Endothelial cell of umbilical vein (primary cell): ENCODE data around the gene NBEAL2. TPM values are rescaled to one million over a fixed set of nuclear protein-coding genes. Genes with fewer than 3 reads are reported as not detected.
A peak's percentile ranks its signal among the peaks of the same experiment; 100 is the strongest.
"Not testable (repeated sequence)": the region's sequence is repeated elsewhere in the genome, so short reads cannot be mapped to it uniquely, and the experiment has no call there.

Experiments
- BruUV-seq: library from RNA; stranded (reverse); fragments of 400-500 nt; replicated peaks from 2 replicates; lab custom pipeline; 2021; lab: Mats Ljungman, UMichigan
- CTCF ChIA-PET: fragments of 300-600, 350-600 bp; sonication (Branson Sonifier 250); formaldehyde crosslinking; loops from one replicate; lab custom pipeline; 2021; ENCODE audit warnings: antibody characterized with exemption, inconsistent platforms; lab: Charles Lee
- POLR2A ChIA-PET: fragments of 300-600, 350-600 bp; sonication (Branson Sonifier 250); formaldehyde crosslinking; loops from one replicate; lab custom pipeline; 2021; ENCODE audit warnings: antibody characterized with exemption, inconsistent platforms; lab: Charles Lee
- DNase-seq: peaks from one replicate; pipeline ENCODE4 v3.0.0-alpha.2; 2011; ENCODE audit warnings: low read depth, low spot score
- FAIRE-seq: peaks from 2 replicates; lab custom pipeline; 2011; peaks lifted over from hg19 to GRCh38; lab: Jason Lieb, UNC
- H2AFZ ChIP-seq: 2 replicates; pipeline ENCODE4 v1.6.0; 2012; ENCODE audit warnings: low read depth, low read length, control low read depth, inconsistent platforms
- H3K27ac ChIP-seq: 2 replicates; pipeline ENCODE4 v1.5.1; 2011; ENCODE audit warnings: low read depth, mild to moderate bottlenecking, control low read depth, low read length, moderate library complexity; ENCODE audit not compliant: insufficient read depth
- H3K27me3 ChIP-seq, 2 experiments: 2 replicates each; pipeline versions ENCODE4 v1.6.0 to v1.6.1; 2011; ENCODE audit warnings: low read length in 2 of 2, mixed read lengths in 1 of 2; ENCODE audit not compliant: control insufficient read depth in 2 of 2, insufficient read depth in 2 of 2
- H3K36me3 ChIP-seq, 2 experiments: 2 replicates in 1 of 2; 3 replicates in 1 of 2; pipeline ENCODE4 v1.5.1; 2011; ENCODE audit warnings: low read length in 2 of 2, mild to moderate bottlenecking in 1 of 2, moderate library complexity in 1 of 2; ENCODE audit not compliant: control insufficient read depth in 2 of 2, insufficient read depth in 2 of 2; ENCODE audit errors: extremely low read depth in 1 of 2
- H3K4me1 ChIP-seq: 3 replicates; pipeline ENCODE4 v1.5.1; 2011; ENCODE audit warnings: mild to moderate bottlenecking, low read length; ENCODE audit not compliant: control insufficient read depth, insufficient read depth; ENCODE audit errors: extremely low read depth
- H3K4me2 ChIP-seq: 2 replicates; pipeline ENCODE4 v1.6.1; 2011; ENCODE audit warnings: low read length, control low read depth, mixed read lengths; ENCODE audit not compliant: insufficient read depth
- H3K4me3 ChIP-seq, 3 experiments: fragments of 200-600 bp in 1 of 3; sonication (generic), shearing (Covaris generic) in 1 of 3; replicated peaks in 1 of 3; 2 replicates each; pipeline ENCODE4 v1.5.1; 2011 to 2016; ENCODE audit warnings: control low read depth in 3 of 3, low read length in 3 of 3, mild to moderate bottlenecking in 2 of 3, inconsistent platforms in 1 of 3, low read depth in 1 of 3, moderate library complexity in 1 of 3; ENCODE audit not compliant: insufficient read depth in 1 of 3
- H3K79me2 ChIP-seq: 2 replicates; pipeline ENCODE4 v1.6.0; 2012; ENCODE audit warnings: low read length, inconsistent platforms; ENCODE audit not compliant: control insufficient read depth, insufficient read depth
- H3K9ac ChIP-seq: replicated peaks from 2 replicates; pipeline ENCODE3; 2011; ENCODE audit warnings: low read length, control low read depth; ENCODE audit not compliant: insufficient read depth; ENCODE audit errors: extremely low read depth
- H3K9me1 ChIP-seq: replicated peaks from 3 replicates; pipeline ENCODE4 v1.6.0; 2011; ENCODE audit warnings: mild to moderate bottlenecking, low read length; ENCODE audit not compliant: control insufficient read depth, insufficient read depth; ENCODE audit errors: extremely low read depth
- H3K9me3 ChIP-seq: replicated peaks from 2 replicates; pipeline ENCODE4 v1.5.1; 2012; ENCODE audit warnings: low read length, inconsistent platforms; ENCODE audit not compliant: control insufficient read depth, insufficient read depth
- H4K20me1 ChIP-seq: replicated peaks from 2 replicates; pipeline ENCODE3; 2011; ENCODE audit warnings: mild to moderate bottlenecking, low read length; ENCODE audit not compliant: control insufficient read depth, insufficient read depth; ENCODE audit errors: extremely low read depth
- EZH2 ChIP-seq: IDR thresholded peaks from 2 replicates; pipeline ENCODE4 v1.6.1; 2012; ENCODE audit warnings: borderline replicate concordance, low read depth, mild to moderate bottlenecking, moderate library complexity, low read length, inconsistent platforms; ENCODE audit not compliant: severe bottlenecking
- FOS ChIP-seq: IDR thresholded peaks from 2 replicates; pipeline ENCODE4 v1.6.1; 2011; ENCODE audit warnings: mild to moderate bottlenecking, low read length, moderate library complexity, borderline replicate concordance; ENCODE audit not compliant: insufficient read depth
- GATA2 ChIP-seq: IDR thresholded peaks from 2 replicates; pipeline ENCODE4 v1.7.0; 2011; ENCODE audit warnings: low read depth, mild to moderate bottlenecking, moderate library complexity, mixed read lengths, low read length; ENCODE audit not compliant: insufficient read length, insufficient read depth
- JUN ChIP-seq: IDR thresholded peaks from 2 replicates; pipeline ENCODE4 v1.6.1; 2011; ENCODE audit warnings: borderline replicate concordance, low read depth; ENCODE audit not compliant: insufficient read length, insufficient read depth
- MYC ChIP-seq: IDR thresholded peaks from one replicate; pipeline ENCODE4 v1.6.1; 2011; ENCODE audit warnings: mild to moderate bottlenecking, low read depth, low read length
- POLR2A ChIP-seq: IDR thresholded peaks from 2 replicates; pipeline ENCODE4 v1.6.1; 2012; ENCODE audit warnings: low read depth, mild to moderate bottlenecking, control low read depth, low read length
- POLR2AphosphoS5 ChIP-seq: IDR thresholded peaks from 2 replicates; pipeline ENCODE4 v1.6.1; 2012; ENCODE audit warnings: low read depth, mild to moderate bottlenecking, control low read depth, low read length, moderate library complexity; ENCODE audit not compliant: insufficient read depth
- dilution Hi-C: fragments of 300-500 bp; cut with MboI; formaldehyde crosslinking; loops from one replicate; pipeline ENCODE4 v1.15.0; 2019; ENCODE audit warnings: low sequenced_read_pairs; ENCODE audit not compliant: extremely low pct_ligation_motif_present
- intact Hi-C: fragments of 100-400 bp; cut with micrococcal nuclease; formaldehyde crosslinking; loops from one replicate; pipeline ENCODE4 v1.10.0; 2022
- polyA plus RNA-seq, 4 experiments: library from polyadenylated mRNA; depleted of rRNA in 3 of 4; stranded (reverse) in 3 of 4; unstranded in 1 of 4; fragments of >200 nt; gene quantifications; 2 replicates each; pipeline versions ENCODE4 v1.2.1 to v1.2.3, GENCODE V29; 2011 to 2012; ENCODE audit warnings: missing spikeins in 1 of 4
- total RNA-seq: library from RNA; stranded (reverse); gene quantifications from 2 replicates; pipeline ENCODE4 v1.2.3, GENCODE V29; 2021
- TF ChIP-seq, protein P1 (sequence below): IDR thresholded peaks from 2 replicates; pipeline ENCODE4 v1.6.1; 2011; ENCODE audit not compliant: insufficient read depth, insufficient read length
- TF ChIP-seq, protein P2 (sequence below), 2 donors: IDR thresholded peaks; 1 replicate in 1 of 2; 2 replicates in 1 of 2; pipeline ENCODE4 v1.5.1; 2011; ENCODE audit warnings: low read length in 2 of 2, mild to moderate bottlenecking in 2 of 2, moderate library complexity in 2 of 2, control low read depth in 1 of 2, inconsistent platforms in 1 of 2, low read depth in 1 of 2; ENCODE audit not compliant: insufficient read depth in 1 of 2; ENCODE audit errors: extremely low read depth in 1 of 2

NBEAL2 gene
- total and polyA plus RNA-seq, 2 donors (not counting 3 experiments of a cell fraction or from before 2014, with no cell fraction given), result 48.0 to 84.7 TPM

DNA sequence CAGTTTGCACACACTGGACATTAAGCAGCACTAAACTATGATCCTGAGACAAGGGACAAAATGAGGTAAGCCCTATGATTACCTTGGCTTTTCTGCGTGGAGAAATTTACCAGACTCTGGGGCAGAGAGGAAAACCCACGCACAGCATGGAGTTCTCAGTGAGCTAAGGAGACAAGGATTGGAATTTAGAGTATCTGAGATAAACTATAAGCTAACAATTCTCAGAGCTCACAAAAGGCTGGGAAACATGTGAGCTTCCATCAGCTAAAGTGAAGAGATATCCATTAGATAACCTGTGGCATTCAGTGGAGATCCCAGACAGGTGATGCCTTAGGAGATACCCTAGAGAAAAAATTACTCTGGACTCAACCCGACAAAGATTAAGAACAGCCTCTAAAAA is 48.7 kb downstream of the NBEAL2 start:
- ChIA-PET POLR2A (no interaction called here), CTCF (interaction anchor here (0.6 to 4.6 kb wide), 4 partner anchors 14 to 286 kb away, joined by 3 to 21 read pairs (median 3); no protein-coding TSS in a partner anchor)
- Histone ChIP-seq H3K4me1 (no peaks in the 10 kb centered on the region), H3K27me3 (no peaks in the 10 kb centered on the region), H3K9me1 (no peaks in the 10 kb centered on the region), H3K9ac (no peak overlapping the region), H3K4me2 (no peak overlapping the region), H3K4me3 (no peak overlapping the region), H4K20me1 (no peaks in the 10 kb centered on the region), H3K9me3 (no peaks in the 10 kb centered on the region), H3K79me2 (peaks cover 9% of the 10 kb centered on the region), H3K36me3 (no peaks in the 10 kb centered on the region), H3K27ac (no peak overlapping the region), H2AFZ (no peak overlapping the region)
- no peak for DNase-seq
- intact Hi-C loops (no loop called here), dilution Hi-C loops (no loop called here)
- TF ChIP-seq MYC (no peak), FOS (no peak), GATA2 (no peak), POLR2AphosphoS5 (no peak), EZH2 (no peak)
- TF ChIP-seq, protein P1, sequence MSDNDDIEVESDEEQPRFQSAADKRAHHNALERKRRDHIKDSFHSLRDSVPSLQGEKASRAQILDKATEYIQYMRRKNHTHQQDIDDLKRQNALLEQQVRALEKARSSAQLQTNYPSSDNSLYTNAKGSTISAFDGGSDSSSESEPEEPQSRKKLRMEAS, result no peak
- no peak for FAIRE-seq
- no TSS peak for BruUV-seq

DNA sequence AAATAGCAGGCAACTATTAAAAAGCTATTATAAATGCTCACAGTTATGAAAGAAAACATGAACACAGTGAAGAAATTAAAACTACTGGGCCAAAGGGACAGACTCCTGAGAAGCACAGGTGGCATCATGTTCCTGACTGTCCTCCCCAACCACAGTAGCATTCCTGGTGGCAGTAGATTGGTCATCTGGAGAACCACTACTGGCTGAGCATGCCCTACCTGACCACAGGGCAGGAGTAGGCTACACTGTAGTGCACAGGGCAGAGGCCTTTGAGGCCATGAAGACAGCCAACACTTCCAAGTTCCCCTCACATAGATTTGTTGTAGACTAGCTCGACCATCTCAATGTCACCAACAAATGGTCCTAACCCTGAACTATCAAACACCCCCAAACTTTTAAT is 49.2 kb downstream of the NBEAL2 start:
- dilution Hi-C loops, result no loop called here
- intact Hi-C loops, result no loop called here
- Histone ChIP-seq H3K4me2 (no peak overlapping the region), H3K27ac (no peak overlapping the region), H3K9ac (no peak overlapping the region), H4K20me1 (no peaks in the 10 kb centered on the region), H3K9me3 (no peaks in the 10 kb centered on the region), H3K4me1 (no peaks in the 10 kb centered on the region), H3K4me3 (no peak overlapping the region), H3K36me3 (peaks cover 0 to 2% of the 10 kb centered on the region in 2 experiments), H3K27me3 (no peaks in the 10 kb centered on the region), H3K79me2 (peaks cover 9% of the 10 kb centered on the region), H2AFZ (no peak overlapping the region), H3K9me1 (no peaks in the 10 kb centered on the region)
- DNase-seq, result no peak
- TF ChIP-seq GATA2, result no peak
- no peak for TF ChIP-seq POLR2A
- TF ChIP-seq FOS, result no peak
- TF ChIP-seq POLR2AphosphoS5, result no peak
- no peak for TF ChIP-seq EZH2
- TF ChIP-seq, protein P2, sequence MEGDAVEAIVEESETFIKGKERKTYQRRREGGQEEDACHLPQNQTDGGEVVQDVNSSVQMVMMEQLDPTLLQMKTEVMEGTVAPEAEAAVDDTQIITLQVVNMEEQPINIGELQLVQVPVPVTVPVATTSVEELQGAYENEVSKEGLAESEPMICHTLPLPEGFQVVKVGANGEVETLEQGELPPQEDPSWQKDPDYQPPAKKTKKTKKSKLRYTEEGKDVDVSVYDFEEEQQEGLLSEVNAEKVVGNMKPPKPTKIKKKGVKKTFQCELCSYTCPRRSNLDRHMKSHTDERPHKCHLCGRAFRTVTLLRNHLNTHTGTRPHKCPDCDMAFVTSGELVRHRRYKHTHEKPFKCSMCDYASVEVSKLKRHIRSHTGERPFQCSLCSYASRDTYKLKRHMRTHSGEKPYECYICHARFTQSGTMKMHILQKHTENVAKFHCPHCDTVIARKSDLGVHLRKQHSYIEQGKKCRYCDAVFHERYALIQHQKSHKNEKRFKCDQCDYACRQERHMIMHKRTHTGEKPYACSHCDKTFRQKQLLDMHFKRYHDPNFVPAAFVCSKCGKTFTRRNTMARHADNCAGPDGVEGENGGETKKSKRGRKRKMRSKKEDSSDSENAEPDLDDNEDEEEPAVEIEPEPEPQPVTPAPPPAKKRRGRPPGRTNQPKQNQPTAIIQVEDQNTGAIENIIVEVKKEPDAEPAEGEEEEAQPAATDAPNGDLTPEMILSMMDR (IDR thresholded peaks at IDR 0.05; ENCODE audit: extremely low read depth in 1 of 2, insufficient read depth in 1 of 2, low read depth in 1 of 2, low read length in 2 of 2), result no peak
- no peak for TF ChIP-seq JUN
- no peak for TF ChIP-seq MYC
- TF ChIP-seq, protein P1, result no peak
- ChIA-PET POLR2A (no interaction called here), CTCF (interaction anchor here (0.5 to 4.6 kb wide), 5 partner anchors 14 to 286 kb away, joined by 3 to 21 read pairs (median 3); no protein-coding TSS in a partner anchor)
- no TSS peak for BruUV-seq
- FAIRE-seq, result no peak

DNA sequence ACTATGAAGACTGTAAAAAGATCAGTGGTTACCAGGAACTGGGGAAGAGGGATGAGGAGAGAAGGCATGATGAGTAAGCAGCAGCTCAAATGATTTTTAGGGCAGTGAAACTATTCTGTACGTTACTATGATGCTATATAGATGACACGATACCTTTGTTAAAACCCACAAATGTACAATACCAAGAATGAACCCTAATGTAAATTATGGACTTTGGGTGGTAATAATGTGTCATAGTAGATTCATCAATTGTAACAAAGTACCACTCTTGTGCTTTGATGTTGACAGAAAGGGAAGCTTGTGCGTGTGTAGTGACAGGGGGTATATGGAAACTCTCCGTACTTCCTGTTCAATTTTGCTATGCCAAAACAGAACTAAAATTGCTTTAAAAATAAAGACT is 51.6 kb downstream of the NBEAL2 start:
- DNase-seq, dilution Hi-C loops, H4K20me1 ChIP-seq, H3K4me2 ChIP-seq, H3K9me1 ChIP-seq, H3K27me3 ChIP-seq, H3K9me3 ChIP-seq, H2AFZ ChIP-seq, H3K79me2 ChIP-seq, H3K4me3 ChIP-seq, H3K36me3 ChIP-seq, H3K27ac ChIP-seq, H3K9ac ChIP-seq, POLR2A ChIA-PET, intact Hi-C loops, H3K4me1 ChIP-seq, BruUV-seq: not testable (repeated sequence)
- CTCF ChIA-PET, result interaction anchor here (1.2 to 4.6 kb wide), 3 partner anchors 11 to 293 kb away, joined by 3 to 21 read pairs (median 5); no protein-coding TSS in a partner anchor
- peak; percentile 57 for FAIRE-seq
